Activated naive CD8-positive, alpha-beta T cell treated with anti-CD3 and anti-CD28 coated beads, Interleukin-2, amount 50 U/mL, for 24 hours (primary cell): ENCODE data around the gene OGFRL1.

ENCODE experiments used
- ATAC-seq: fragments of 150-1000 bp; cut with Tn5 transposase; one replicate; pipeline ENCODE4 v1.10.0; 2021
- DNase-seq: peaks from one replicate; pipeline ENCODE4 v3.0.0; 2021
- H3K27ac Mint-ChIP-seq: one replicate; pipeline ENCODE4 v1.8.0; 2021; ENCODE audit warnings: mild to moderate bottlenecking, mixed read lengths
- H3K27me3 Mint-ChIP-seq: one replicate; pipeline ENCODE4 v1.8.0; 2021; ENCODE audit warnings: mixed read lengths
- H3K36me3 Mint-ChIP-seq: one replicate; pipeline ENCODE4 v1.8.0; 2021; ENCODE audit warnings: low read depth, mixed read lengths
- H3K4me1 Mint-ChIP-seq: one replicate; pipeline ENCODE4 v1.8.0; 2021; ENCODE audit warnings: mixed read lengths
- H3K4me3 Mint-ChIP-seq: one replicate; pipeline ENCODE4 v1.8.0; 2021; ENCODE audit warnings: mild to moderate bottlenecking, moderate library complexity, mixed read lengths
- H3K9me3 Mint-ChIP-seq: one replicate; pipeline ENCODE4 v1.8.0; 2021; ENCODE audit warnings: mixed read lengths

OGFRL1 gene

GRCh38 chr6:71288228-71289038 is at the start of gene OGFRL1:
Gene OGFRL1, plus strand, starts transcription at chr6:71288811. Its CDS starts 126 bp downstream, at chr6:71288937.
- peak within 1 kb of the TSS; percentile 79 for H3K4me3 Mint-ChIP-seq
- no peaks in the 10 kb centered on the region for H3K27me3 Mint-ChIP-seq
- H3K36me3 Mint-ChIP-seq: peaks cover 6% of the 10 kb centered on the region
- DNase-seq (peak; percentile 73), ATAC-seq (peak; percentile 87)
- peak within 1 kb of the TSS; percentile 72 for H3K27ac Mint-ChIP-seq
- H3K9me3 Mint-ChIP-seq: no peaks in the 10 kb centered on the region
- peaks cover 40% of the 10 kb centered on the region for H3K4me1 Mint-ChIP-seq

DNA sequence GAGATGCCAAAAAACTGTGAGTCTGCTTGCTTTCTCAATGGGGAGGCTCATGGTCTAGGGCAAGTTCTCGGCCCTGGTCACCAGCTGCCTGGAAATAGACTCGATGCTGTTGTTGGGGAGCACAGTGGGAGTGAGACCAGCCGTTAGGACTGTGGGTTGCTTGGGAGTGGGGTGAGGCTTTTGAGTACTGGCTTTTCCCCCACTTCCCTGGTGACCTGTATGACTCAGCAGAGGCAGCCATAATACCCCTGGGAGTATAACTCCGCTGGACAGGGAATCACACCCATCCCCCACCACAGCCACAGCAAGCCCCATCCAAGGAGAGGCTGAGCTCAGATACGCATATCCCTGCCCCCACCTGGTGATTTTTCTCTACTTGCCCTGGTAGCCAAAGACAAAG is 48.9 kb upstream of the OGFRL1 start:
- peaks cover 4% of the 10 kb centered on the region for H3K27me3 Mint-ChIP-seq
- H3K9me3 Mint-ChIP-seq: no peaks in the 10 kb centered on the region
- no peak overlapping the region for H3K4me3 Mint-ChIP-seq
- ATAC-seq (no peak), DNase-seq (no peak)
- no peaks in the 10 kb centered on the region for H3K36me3 Mint-ChIP-seq
- H3K4me1 Mint-ChIP-seq: no peaks in the 10 kb centered on the region
- H3K27ac Mint-ChIP-seq: no peak overlapping the region

- Mint-ChIP-seq H3K27ac (no peak overlapping the region), H3K36me3 (no peaks in the 10 kb centered on the region), H3K27me3 (no peaks in the 10 kb centered on the region), H3K4me3 (no peak overlapping the region), H3K9me3 (no peaks in the 10 kb centered on the region), H3K4me1 (peaks cover 15% of the 10 kb centered on the region)
- DNase-seq: no peak
- ATAC-seq: no peak
These were observed 43.2 kb upstream of the OGFRL1 start for GRCh38 chr6:71245265-71246049.

GRCh38 chr6:71246596-71246995 is 42.0 kb upstream of the OGFRL1 start:
- DNase-seq: no peak
- H3K4me3 Mint-ChIP-seq: no peak overlapping the region
- H3K4me1 Mint-ChIP-seq: peaks cover 24% of the 10 kb centered on the region
- H3K36me3 Mint-ChIP-seq: no peaks in the 10 kb centered on the region
- ATAC-seq: no peak
- no peak overlapping the region for H3K27ac Mint-ChIP-seq
- H3K27me3 Mint-ChIP-seq: no peaks in the 10 kb centered on the region
- H3K9me3 Mint-ChIP-seq: no peaks in the 10 kb centered on the region

DNA sequence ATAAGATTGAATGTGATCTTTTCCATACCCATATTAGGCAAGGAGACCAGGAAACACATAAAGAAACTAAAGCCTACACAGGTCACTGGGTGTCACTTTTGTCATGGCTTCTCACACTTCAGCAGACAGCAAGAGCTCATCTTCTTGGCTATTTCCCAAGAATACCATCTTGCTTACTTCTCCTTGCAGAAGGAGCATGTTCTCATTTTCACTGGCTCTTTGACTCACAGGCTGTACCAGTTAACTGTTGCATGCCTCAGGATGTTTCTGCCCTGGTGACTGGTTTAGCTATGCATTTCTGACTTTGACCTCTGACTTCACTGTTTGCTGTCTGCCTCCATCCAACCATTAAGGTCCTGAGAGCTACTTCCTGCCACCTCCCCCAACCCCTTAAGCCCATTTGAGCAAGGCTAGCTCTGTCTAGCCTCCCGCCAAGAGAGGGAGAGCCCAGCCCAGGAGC is 40.3 kb upstream of the OGFRL1 start:
- no peak for DNase-seq
- H3K4me3 Mint-ChIP-seq: no peak overlapping the region
- H3K36me3 Mint-ChIP-seq: no peaks in the 10 kb centered on the region
- H3K27me3 Mint-ChIP-seq: no peaks in the 10 kb centered on the region
- no peak overlapping the region for H3K27ac Mint-ChIP-seq
- peak; percentile 46 for ATAC-seq
- no peaks in the 10 kb centered on the region for H3K9me3 Mint-ChIP-seq
- H3K4me1 Mint-ChIP-seq: peaks cover 34% of the 10 kb centered on the region

DNA sequence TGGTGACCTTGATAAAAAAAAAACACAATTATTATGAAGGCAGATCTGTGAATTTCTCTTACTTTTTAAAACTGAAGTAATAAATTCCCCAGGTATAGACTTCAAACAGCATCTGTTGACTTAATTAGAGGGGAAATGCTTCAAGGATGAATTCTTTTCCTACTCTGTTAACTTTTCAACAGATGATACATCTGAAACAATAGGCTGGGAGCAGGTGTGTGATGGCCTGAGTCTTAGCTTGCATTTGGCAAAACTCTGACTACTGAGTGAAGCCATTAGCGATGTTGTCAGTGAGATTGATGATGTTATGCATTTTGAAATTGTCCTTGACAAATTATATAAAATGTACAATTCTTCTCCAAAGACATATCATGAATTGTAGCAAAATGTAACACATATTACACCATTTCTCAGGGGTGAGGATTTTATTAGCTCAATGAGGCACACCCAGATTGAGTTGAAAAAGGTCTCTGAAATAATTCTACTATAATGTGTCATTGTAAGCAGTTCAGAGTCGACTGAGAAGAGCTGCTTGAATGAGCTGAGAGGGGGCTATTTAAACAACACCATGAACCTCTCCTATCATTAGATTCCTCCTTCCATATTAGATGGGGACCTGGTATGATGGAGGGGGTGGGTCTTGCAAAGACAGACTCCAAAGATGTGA is 39.6 kb upstream of the OGFRL1 start:
- H3K27ac Mint-ChIP-seq: no peak overlapping the region
- DNase-seq (no peak), ATAC-seq (no peak)
- H3K27me3 Mint-ChIP-seq: no peaks in the 10 kb centered on the region
- no peaks in the 10 kb centered on the region for H3K9me3 Mint-ChIP-seq
- no peaks in the 10 kb centered on the region for H3K36me3 Mint-ChIP-seq
- no peak overlapping the region for H3K4me3 Mint-ChIP-seq
- H3K4me1 Mint-ChIP-seq: peaks cover 34% of the 10 kb centered on the region

DNA sequence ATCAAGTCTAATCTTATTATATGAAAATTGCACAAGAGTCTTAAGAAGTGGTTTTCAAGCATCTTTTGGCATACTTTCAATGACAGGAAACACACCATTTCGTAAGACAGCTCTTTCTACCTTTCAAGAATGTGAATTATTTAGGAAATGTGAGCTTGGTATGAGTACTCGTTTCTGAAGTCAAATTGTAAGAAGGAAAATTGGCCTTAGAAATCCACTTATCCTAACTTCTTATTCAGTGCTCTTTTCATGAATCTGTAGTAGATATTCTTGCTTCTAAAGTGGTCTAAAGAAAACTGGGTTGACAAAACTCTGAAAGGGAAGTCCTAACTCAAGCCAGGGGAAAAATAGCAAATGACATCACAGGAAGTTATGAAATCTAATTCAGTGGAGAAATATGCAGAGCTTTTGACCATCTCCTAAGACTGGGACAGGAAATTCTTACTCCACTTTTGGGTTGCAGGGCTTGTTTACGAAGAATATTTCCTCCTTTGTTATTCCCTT is 38.5 kb upstream of the OGFRL1 start:
- no peak overlapping the region for H3K4me3 Mint-ChIP-seq

GRCh38 chr6:71252410-71252809 is 36.2 kb upstream of the OGFRL1 start:
- Mint-ChIP-seq H3K27ac (no peak overlapping the region), H3K4me1 (peaks cover 34% of the 10 kb centered on the region)
- no peak for DNase-seq

More for the DNA sequence above, 38.5 kb upstream of the OGFRL1 start:
- DNase-seq (no peak), ATAC-seq (no peak)
- Mint-ChIP-seq H3K4me1 (peaks cover 34% of the 10 kb centered on the region), H3K9me3 (no peaks in the 10 kb centered on the region), H3K27me3 (no peaks in the 10 kb centered on the region), H3K27ac (no peak overlapping the region), H3K36me3 (no peaks in the 10 kb centered on the region)

DNA sequence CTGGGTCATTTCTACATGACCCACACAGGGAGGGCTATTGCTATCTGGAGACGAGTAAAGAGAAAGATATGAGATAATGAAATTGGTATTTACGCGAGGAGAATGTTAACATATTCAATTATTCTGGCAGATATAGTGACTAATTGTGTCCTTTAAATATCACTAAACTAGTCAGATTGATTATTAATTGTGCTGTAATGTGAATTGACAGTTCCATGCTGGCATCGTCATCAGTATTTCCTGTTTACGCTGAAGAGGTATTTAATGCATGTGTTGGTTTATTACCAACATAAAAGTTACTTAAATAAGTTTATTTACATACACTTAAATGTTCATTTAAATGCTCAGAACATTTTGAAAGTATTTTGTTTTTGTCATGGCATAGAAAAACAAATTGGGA is 35.7 kb upstream of the OGFRL1 start:
- no peak overlapping the region for H3K27ac Mint-ChIP-seq

More at GRCh38 chr6:71252410-71252809, 36.2 kb upstream of the OGFRL1 start:
- H3K9me3 Mint-ChIP-seq: no peaks in the 10 kb centered on the region
- no peak overlapping the region for H3K4me3 Mint-ChIP-seq
- H3K36me3 Mint-ChIP-seq: no peaks in the 10 kb centered on the region
- H3K27me3 Mint-ChIP-seq: peaks cover 2% of the 10 kb centered on the region
- no peak for ATAC-seq

GRCh38 chr6:71254323-71254722 is 34.3 kb upstream of the OGFRL1 start:
- H3K36me3 Mint-ChIP-seq: no peaks in the 10 kb centered on the region
- no peak overlapping the region for H3K27ac Mint-ChIP-seq
- ATAC-seq (no peak), DNase-seq (no peak)
- peaks cover 2% of the 10 kb centered on the region for H3K27me3 Mint-ChIP-seq
- H3K4me3 Mint-ChIP-seq: no peak overlapping the region
- no peaks in the 10 kb centered on the region for H3K9me3 Mint-ChIP-seq
- H3K4me1 Mint-ChIP-seq: peaks cover 28% of the 10 kb centered on the region

More for the DNA sequence above, 35.7 kb upstream of the OGFRL1 start:
- Mint-ChIP-seq H3K4me1 (peaks cover 34% of the 10 kb centered on the region), H3K4me3 (no peak overlapping the region), H3K36me3 (no peaks in the 10 kb centered on the region), H3K9me3 (no peaks in the 10 kb centered on the region), H3K27me3 (peaks cover 2% of the 10 kb centered on the region)
- DNase-seq: no peak
- no peak for ATAC-seq

- H3K4me3 Mint-ChIP-seq: no peak overlapping the region
- no peak overlapping the region for H3K27ac Mint-ChIP-seq
- DNase-seq: no peak
- peaks cover 12% of the 10 kb centered on the region for H3K27me3 Mint-ChIP-seq
- ATAC-seq: no peak
- no peaks in the 10 kb centered on the region for H3K36me3 Mint-ChIP-seq
- no peaks in the 10 kb centered on the region for H3K9me3 Mint-ChIP-seq
- no peaks in the 10 kb centered on the region for H3K4me1 Mint-ChIP-seq
These were observed 30.3 kb upstream of the OGFRL1 start for GRCh38 chr6:71258078-71258866.

DNA sequence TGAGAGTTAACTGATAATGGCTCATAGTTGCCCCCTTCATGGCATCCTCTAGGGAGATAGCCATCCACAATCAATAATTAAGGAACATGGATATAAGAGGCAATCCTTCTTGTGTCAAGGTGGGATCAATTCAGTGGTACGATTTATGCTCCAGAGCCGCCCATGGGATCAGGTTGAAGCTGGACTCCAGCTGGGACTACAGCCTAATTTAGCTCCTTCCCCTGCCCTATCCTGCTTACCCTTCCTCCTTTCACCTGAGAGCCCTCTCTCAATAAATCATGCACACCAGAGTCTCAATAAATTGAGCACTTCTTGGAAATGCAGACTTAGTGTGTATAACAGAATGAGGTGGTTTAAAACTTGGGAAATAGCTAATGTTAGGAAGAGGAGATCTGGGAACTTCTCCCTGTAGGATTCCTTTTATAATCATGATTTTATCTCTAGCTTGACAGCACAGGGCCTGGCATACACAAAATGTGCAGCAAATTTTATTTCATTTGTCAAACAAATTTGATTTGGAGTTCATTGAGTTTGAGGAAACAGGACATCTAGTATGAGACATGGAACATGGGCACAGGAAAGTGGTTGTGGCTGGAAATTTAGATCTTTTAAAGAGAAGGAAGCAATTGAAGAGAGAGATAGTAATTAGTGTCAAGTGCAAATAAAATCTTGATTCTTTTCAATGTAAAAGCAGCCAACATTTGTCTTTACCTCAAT is 28.6 kb upstream of the OGFRL1 start:
- Mint-ChIP-seq H3K4me1 (no peaks in the 10 kb centered on the region), H3K27me3 (peaks cover 12% of the 10 kb centered on the region), H3K36me3 (no peaks in the 10 kb centered on the region), H3K27ac (no peak overlapping the region), H3K4me3 (no peak overlapping the region), H3K9me3 (no peaks in the 10 kb centered on the region)
- ATAC-seq (no peak), DNase-seq (no peak)

DNA sequence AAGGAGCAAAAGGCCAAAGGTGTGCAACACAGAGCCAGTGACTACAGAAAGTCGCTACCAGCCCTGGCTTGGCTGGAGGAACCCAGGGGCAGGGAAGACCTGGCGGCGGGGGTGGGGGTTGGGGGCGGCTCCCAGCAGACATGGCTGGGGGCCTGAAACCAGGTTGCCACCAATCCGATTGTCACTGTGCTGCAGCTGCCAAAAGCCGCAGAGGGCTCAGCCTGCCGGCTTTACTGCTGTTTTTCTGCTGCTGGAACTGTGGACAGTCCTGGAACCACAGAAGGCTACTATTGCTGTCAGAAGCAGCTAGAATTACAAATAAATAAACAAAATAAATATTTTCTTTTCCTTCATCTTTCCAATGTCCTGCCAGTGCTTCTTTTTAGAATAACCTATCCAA is 25.7 kb upstream of the OGFRL1 start:
- H3K9me3 Mint-ChIP-seq: no peaks in the 10 kb centered on the region
- DNase-seq (no peak), ATAC-seq (no peak)
- no peaks in the 10 kb centered on the region for H3K4me1 Mint-ChIP-seq
- no peaks in the 10 kb centered on the region for H3K36me3 Mint-ChIP-seq
- no peak overlapping the region for H3K27ac Mint-ChIP-seq
- peaks cover 10% of the 10 kb centered on the region for H3K27me3 Mint-ChIP-seq
- no peak overlapping the region for H3K4me3 Mint-ChIP-seq
